K562 (cell line): ENCODE measurements around the gene ZNF644.

Source experiments
- CTCF ChIP-seq, 3 experiments: IDR thresholded peaks in 2 of 3; conservative IDR thresholded peaks in 1 of 3; 2 replicates each; pipeline ENCODE4 v1.5.1; 2011 to 2012; ENCODE audit warnings: low read length in 3 of 3, mild to moderate bottlenecking in 3 of 3, control low read depth in 2 of 3, improper control_type of control experiment in 1 of 3, inconsistent platforms in 1 of 3, low read depth in 1 of 3, mixed read lengths in 1 of 3, moderate library complexity in 1 of 3; ENCODE audit not compliant: insufficient read depth in 2 of 3
- ETS1 ChIP-seq: conservative IDR thresholded peaks from 2 replicates; pipeline ENCODE4 v1.6.1; 2011; ENCODE audit warnings: low read depth, mild to moderate bottlenecking, low read length; ENCODE audit not compliant: control insufficient read depth
- ZFP91 ChIP-seq: sonication (generic); formaldehyde crosslinking; IDR thresholded peaks from 2 replicates; pipeline ENCODE4 v1.8.0; 2022; ENCODE audit warnings: mild to moderate bottlenecking, missing genetic modification reagents

- no peak for TF ChIP-seq ETS1
- no peak for TF ChIP-seq CTCF (IDR thresholded peaks at IDR 0.05 in 2 of 3, conservative IDR thresholded peaks at IDR 0.05 in 1 of 3; ENCODE audit: insufficient read depth in 2 of 3, low read depth in 1 of 3, low read length in 3 of 3)
- TF ChIP-seq ZFP91 (CRISPR knock-in tag), result no peak
These were observed 68.9 kb downstream of the ZNF644 start for GRCh38 chr1:90952906-90953305.
